Right cardiac atrium (tissue), 5 donors: Measurements from ENCODE around the gene E2F2. TPM values are rescaled to one million over a fixed set of nuclear protein-coding genes. Genes with fewer than 3 reads are reported as not detected.

Source experiments
- ATAC-seq, 2 donors: fragments of 200-7000 bp; cut with Tn5 transposase; one replicate each; pipeline versions ENCODE4 v1.8.0 to v1.9.1; 2020; ENCODE audit warnings: moderate library complexity in 2 of 2, mild to moderate bottlenecking in 1 of 2
- DNase-seq, 3 donors: peaks; one replicate each; pipeline ENCODE4 v3.0.0-alpha.2; 2020
- H3K27ac ChIP-seq: one replicate; pipeline ENCODE4 v1.5.1; 2013; ENCODE audit warnings: mild to moderate bottlenecking, low read length, control low read depth, moderate library complexity
- H3K27me3 ChIP-seq: one replicate; pipeline ENCODE4 v1.6.1; 2013; ENCODE audit not compliant: control insufficient read depth, insufficient read depth
- H3K4me1 ChIP-seq: one replicate; pipeline ENCODE4 v1.6.1; 2013; ENCODE audit warnings: low read length; ENCODE audit not compliant: control insufficient read depth, insufficient read depth
- H3K4me3 ChIP-seq: one replicate; pipeline ENCODE4 v1.5.1; 2013; ENCODE audit warnings: low read length, control low read depth
- H3K9me3 ChIP-seq: one replicate; pipeline ENCODE4 v1.6.1; 2013; ENCODE audit warnings: low read length; ENCODE audit not compliant: control insufficient read depth
- WGBS: extraction: QIAGEN DNeasy Blood & Tissue Kit; methylation state at CpG from one replicate; pipeline ENCODE4 v1.1.7; 2013; 5-methylcytosine and 5-hydroxymethylcytosine counted together
- intact Hi-C, 4 donors: fragments of 100-400 bp; cut with DNase I; formaldehyde crosslinking; loops; one replicate each; pipeline versions ENCODE4 v1.11.0 to v1.14.0; 2022 to 2023
- polyA plus RNA-seq: library from polyadenylated mRNA; stranded (reverse); fragments of 200-250 nt; gene quantifications from one replicate; pipeline ENCODE4 v1.2.3, GENCODE V29; 2013
- total RNA-seq, 4 donors: library from RNA; stranded (reverse); fragmentation: NEBNext Ultra II Directional; extraction: Animal tissue kit (Norgen Biotek cat#: 25700); gene quantifications; one replicate each; pipeline ENCODE4 v1.2.1, GENCODE V29; 2021
- donor health status: healthy with polysubstance abuse.
- donor health status: DM: no; HTN: yes; CAD: no.
- donor health status: DM: no; HTN: no; CAD: no.
- donor health status: DM: no; HTN: yes; CAD: no; lungs with severe emphysema.
- donor health status: DM: yes; HTN: yes; CAD: no.

The E2F2 gene
- total and polyA plus RNA-seq, 5 donors = 0.05 to 0.82 (median 0.23) TPM; not detected in 1

GRCh38 chr1:23463286-23463685 lies 67.7 kb downstream of the E2F2 start:
- H3K4me1 ChIP-seq = no peaks in the 10 kb centered on the region

GRCh38 chr1:23462766-23463165 lies 68.3 kb downstream of the E2F2 start:
- no peak for ATAC-seq
- WGBS = 98% methylated on average over 2 of the region's 2 CpGs

More at GRCh38 chr1:23463286-23463685, 67.7 kb downstream of the E2F2 start:
- 89% methylated on average over 3 of the region's 3 CpGs for WGBS
- ATAC-seq (no peak), DNase-seq (no peak)
- no peak overlapping the region for H3K27ac ChIP-seq
- no peaks in the 10 kb centered on the region for H3K9me3 ChIP-seq
- no peak overlapping the region for H3K4me3 ChIP-seq
- H3K27me3 ChIP-seq = no peaks in the 10 kb centered on the region
- intact Hi-C loops = no loop called here

GRCh38 chr1:23461050-23461449 lies 70.0 kb downstream of the E2F2 start:
- Histone ChIP-seq H3K27me3 (no peaks in the 10 kb centered on the region), H3K9me3 (no peaks in the 10 kb centered on the region), H3K27ac (no peak overlapping the region), H3K4me1 (no peaks in the 10 kb centered on the region), H3K4me3 (no peak overlapping the region)
- 83% methylated on average over 3 of the region's 3 CpGs for WGBS
- DNase-seq (no peak), ATAC-seq (no peak)
- intact Hi-C loops = no loop called here

More at GRCh38 chr1:23462766-23463165, 68.3 kb downstream of the E2F2 start:
- no peak for DNase-seq
- no peaks in the 10 kb centered on the region for H3K4me1 ChIP-seq
- no peak overlapping the region for H3K27ac ChIP-seq
- no peak overlapping the region for H3K4me3 ChIP-seq
- intact Hi-C loops = no loop called here
- H3K9me3 ChIP-seq = no peaks in the 10 kb centered on the region
- H3K27me3 ChIP-seq = no peaks in the 10 kb centered on the region

GRCh38 chr1:23460519-23460918 lies 70.5 kb downstream of the E2F2 start:
- Histone ChIP-seq H3K4me1 (no peaks in the 10 kb centered on the region), H3K27ac (no peak overlapping the region), H3K9me3 (no peaks in the 10 kb centered on the region), H3K4me3 (no peak overlapping the region), H3K27me3 (no peaks in the 10 kb centered on the region)
- no peak for DNase-seq
- no peak for ATAC-seq
- intact Hi-C loops = no loop called here
- WGBS = 91% methylated on average over 4 of the region's 4 CpGs

- ATAC-seq = no peak
- Histone ChIP-seq H3K4me3 (no peak overlapping the region), H3K27ac (no peak overlapping the region), H3K9me3 (no peaks in the 10 kb centered on the region), H3K27me3 (no peaks in the 10 kb centered on the region), H3K4me1 (no peaks in the 10 kb centered on the region)
- DNase-seq = no peak
- 83% methylated on average over 2 of the region's 2 CpGs for WGBS
- intact Hi-C loops = no loop called here
Measured at GRCh38 chr1:23459338-23459757, 71.7 kb downstream of the E2F2 start.

Other genes with a start within 250 kb of the E2F2 start
- gene HNRNPR, start 186.9 kb downstream of the E2F2 start, total RNA-seq = 10 to 100 TPM; 59.8 to 73.7 (median 62.1) TPM
- gene HNRNPR, start 186.9 kb downstream of the E2F2 start, polyA plus RNA-seq = 50.8 TPM
- 10 to 100 TPM; 11.3 to 13.8 (median 12.7) TPM for gene ZNF436, start 161.4 kb downstream of the E2F2 start, total RNA-seq
- gene ZNF436, start 161.4 kb downstream of the E2F2 start, polyA plus RNA-seq = 4.4 TPM
- 10 to 100 TPM; 36.4 to 79.5 (median 49.1) TPM for gene TCEA3, start 106.5 kb downstream of the E2F2 start, total RNA-seq
- gene TCEA3, start 106.5 kb downstream of the E2F2 start, polyA plus RNA-seq = 48.7 TPM
- 10 to 100 TPM; 31.4 to 45.2 (median 34.1) TPM for gene ASAP3, start 47.1 kb downstream of the E2F2 start, total RNA-seq
- 34.2 TPM for gene ASAP3, start 47.1 kb downstream of the E2F2 start, polyA plus RNA-seq
- 100 to 1,000 TPM; 162 to 225 (median 179) TPM for gene ID3, start 28.3 kb upstream of the E2F2 start, total RNA-seq
- 208 TPM for gene ID3, start 28.3 kb upstream of the E2F2 start, polyA plus RNA-seq
- 100 to 1,000 TPM; 586 to 826 (median 727) TPM for gene RPL11, start 160.6 kb upstream of the E2F2 start, total RNA-seq
- 1,436 TPM for gene RPL11, start 160.6 kb upstream of the E2F2 start, polyA plus RNA-seq
- 10 to 100 TPM; 23.9 to 31.1 (median 25.9) TPM for gene ELOA, start 212.2 kb upstream of the E2F2 start, total RNA-seq
- gene ELOA, start 212.2 kb upstream of the E2F2 start, polyA plus RNA-seq = 11.6 TPM
- gene PITHD1, start 247.2 kb upstream of the E2F2 start, total RNA-seq = 10 to 100 TPM; 35.5 to 40.3 (median 38.8) TPM
- gene PITHD1, start 247.2 kb upstream of the E2F2 start, polyA plus RNA-seq = 33.1 TPM